SK-N-SH (cell line): Measurements from ENCODE around the gene PTPRG. TPM values are rescaled to one million over a fixed set of nuclear protein-coding genes. Genes with fewer than 3 reads are reported as not detected.

Experiments
- CTCF ChIA-PET: fragments of 300-600, 350-600 bp; formaldehyde crosslinking; extraction: SDS; loops from one replicate; lab custom pipeline; 2021; lab: Yijun Ruan, JAX
- POLR2A ChIA-PET: fragments of 350-600 bp; sonication (Branson Sonifier 250); formaldehyde crosslinking; extraction: SDS; loops from one replicate; lab custom pipeline; 2020; ENCODE audit warnings: antibody characterized with exemption, inconsistent platforms; lab: Yijun Ruan, JAX
- DNase-seq: peaks from one replicate; pipeline ENCODE4 v3.0.0; 2012
- H2AFZ ChIP-seq: fragments of 200-600 bp; sonication (generic); 2 replicates; pipeline ENCODE4 v1.8.1; 2016; ENCODE audit warnings: antibody characterized with exemption, mild to moderate bottlenecking, low read depth
- H3F3A ChIP-seq: fragments of 200-600 bp; sonication (generic); replicated peaks from 2 replicates; pipeline ENCODE3; 2016; ENCODE audit warnings: antibody characterized with exemption, mild to moderate bottlenecking; ENCODE audit not compliant: insufficient read depth
- H3K27ac ChIP-seq, 2 experiments: fragments of 200-500 bp in 1 of 2; fragments of 200-600 bp in 1 of 2; sonication (Bioruptor generic) in 1 of 2; sonication (generic), shearing (Covaris generic) in 1 of 2; 2 replicates each; pipeline versions ENCODE4 v1.5.1 to v1.6.1; 2014 to 2016; ENCODE audit warnings: low read depth in 2 of 2, inconsistent platforms in 1 of 2, low read length in 1 of 2, mild to moderate bottlenecking in 1 of 2, mixed read lengths in 1 of 2
- H3K27me3 ChIP-seq: fragments of 200-600 bp; sonication (generic), shearing (Covaris generic); 2 replicates; pipeline ENCODE4 v1.6.1; 2016; ENCODE audit warnings: mixed run types; ENCODE audit not compliant: insufficient read depth
- H3K36me3 ChIP-seq, 2 experiments: fragments of 200-500 bp in 1 of 2; fragments of 200-600 bp in 1 of 2; sonication (Bioruptor generic) in 1 of 2; sonication (generic) in 1 of 2; replicated peaks in 1 of 2; 2 replicates each; pipeline versions ENCODE3 to v1.5.1; 2014 to 2016; ENCODE audit warnings: low read length in 1 of 2, mild to moderate bottlenecking in 1 of 2; ENCODE audit not compliant: insufficient read depth in 2 of 2, control insufficient read depth in 1 of 2
- H3K4me1 ChIP-seq, 2 experiments: fragments of 200-500 bp in 1 of 2; fragments of 200-600 bp in 1 of 2; sonication (Bioruptor generic) in 1 of 2; sonication (generic), shearing (Covaris generic) in 1 of 2; 2 replicates each; pipeline versions ENCODE4 v1.5.1 to v1.6.1; 2014 to 2016; ENCODE audit warnings: low read depth in 1 of 2, low read length in 1 of 2, mixed run types in 1 of 2; ENCODE audit not compliant: insufficient read depth in 2 of 2, control insufficient read depth in 1 of 2
- H3K4me2 ChIP-seq: fragments of 200-600 bp; sonication (generic), shearing (Covaris generic); 2 replicates; pipeline ENCODE4 v1.6.1; 2017; ENCODE audit warnings: mixed run types
- H3K4me3 ChIP-seq, 2 experiments: fragments of 200-500 bp in 1 of 2; fragments of 200-600 bp in 1 of 2; sonication (Bioruptor generic) in 1 of 2; sonication (generic), shearing (Covaris generic) in 1 of 2; 2 replicates each; pipeline versions ENCODE4 v1.5.1 to v1.8.1; 2014 to 2016; ENCODE audit warnings: low read depth in 2 of 2, inconsistent platforms in 1 of 2, low read length in 1 of 2, mild to moderate bottlenecking in 1 of 2, mixed read lengths in 1 of 2, moderate library complexity in 1 of 2
- H3K79me2 ChIP-seq: fragments of 200-600 bp; sonication (generic); 2 replicates; pipeline ENCODE4 v1.8.1; 2017; ENCODE audit warnings: mild to moderate bottlenecking; ENCODE audit not compliant: insufficient read depth
- H3K9ac ChIP-seq: fragments of 200-600 bp; sonication (generic); 2 replicates; pipeline ENCODE4 v1.6.1; 2017; ENCODE audit warnings: mixed run types
- H3K9me2 ChIP-seq: fragments of 200-600 bp; sonication (generic); 2 replicates; pipeline ENCODE4 v1.6.1; 2017; ENCODE audit warnings: mixed run types
- H3K9me3 ChIP-seq: fragments of 200-600 bp; sonication (generic); 2 replicates; pipeline ENCODE4 v1.6.1; 2017; ENCODE audit warnings: mixed run types, mild to moderate bottlenecking, moderate library complexity
- H4K20me1 ChIP-seq: fragments of 200-600 bp; sonication (generic); 2 replicates; pipeline ENCODE4 v1.6.1; 2017; ENCODE audit warnings: mild to moderate bottlenecking, mixed run types; ENCODE audit not compliant: insufficient read depth
- CHD2 ChIP-seq: fragments of 150-350 bp; IDR thresholded peaks from 2 replicates; pipeline ENCODE4 v1.6.1; 2018; ENCODE audit warnings: low read length; ENCODE audit not compliant: partially characterized antibody
- ELF1 ChIP-seq: IDR thresholded peaks from 2 replicates; pipeline ENCODE4 v1.4.0; 2012
- FOSL2 ChIP-seq: IDR thresholded peaks from 2 replicates; pipeline ENCODE4 v1.4.0; 2012; ENCODE audit warnings: low read depth, mild to moderate bottlenecking, moderate library complexity, borderline replicate concordance
- FOXM1 ChIP-seq: IDR thresholded peaks from 2 replicates; pipeline ENCODE4 v1.4.0; 2012; ENCODE audit warnings: low read depth, mild to moderate bottlenecking
- JUND ChIP-seq: IDR thresholded peaks from 2 replicates; pipeline ENCODE4 v1.4.0; 2012
- MEF2A ChIP-seq: IDR thresholded peaks from 2 replicates; pipeline ENCODE4 v1.4.0; 2012; ENCODE audit warnings: low read depth, borderline replicate concordance
- NFIC ChIP-seq: IDR thresholded peaks from 2 replicates; pipeline ENCODE4 v1.4.0; 2012; ENCODE audit warnings: borderline replicate concordance
- POLR2AphosphoS5 ChIP-seq: IDR thresholded peaks from 2 replicates; pipeline ENCODE4 v1.6.1; 2012; ENCODE audit warnings: low read depth, low read length
- RAD21 ChIP-seq: IDR thresholded peaks from 2 replicates; pipeline ENCODE4 v1.6.1; 2012; ENCODE audit warnings: mild to moderate bottlenecking, low read length
- RCOR1 ChIP-seq: fragments of 150-350 bp; IDR thresholded peaks from 2 replicates; pipeline ENCODE4 v1.6.1; 2017; ENCODE audit warnings: antibody characterized with exemption, low read length
- RXRA ChIP-seq: IDR thresholded peaks from 2 replicates; pipeline ENCODE4 v1.4.0; 2012; ENCODE audit warnings: low read depth, mild to moderate bottlenecking, borderline replicate concordance
- SMC3 ChIP-seq: IDR thresholded peaks from 2 replicates; pipeline ENCODE4 v1.6.1; 2012; ENCODE audit warnings: low read depth, low read length, improper control_type of control experiment
- WGBS: methylation state at CpG from one replicate; pipeline ENCODE4 v1.1.6; 2017; ENCODE audit warnings: low lambda C conversion rate; 5-methylcytosine and 5-hydroxymethylcytosine counted together
- polyA plus RNA-seq, 3 experiments: library from polyadenylated mRNA; depleted of rRNA; stranded (reverse); fragments of >200 nt; gene quantifications; 2 replicates each; pipeline ENCODE4 v1.2.3, GENCODE V29; 2012
- TF ChIP-seq, protein P1 (sequence below): fragments of 200-600 bp; sonication (generic); IDR thresholded peaks from 2 replicates; pipeline ENCODE4 v1.6.1; 2017; ENCODE audit warnings: antibody characterized with exemption, mild to moderate bottlenecking, moderate library complexity
- TF ChIP-seq, protein P2 (sequence below): IDR thresholded peaks from 2 replicates; pipeline ENCODE4 v1.4.0; 2012; ENCODE audit warnings: low read depth, borderline replicate concordance
- TF ChIP-seq, protein P3 (sequence below): IDR thresholded peaks from 2 replicates; pipeline ENCODE4 v1.6.1; 2012; ENCODE audit warnings: mild to moderate bottlenecking, low read depth, low read length, moderate library complexity

PTPRG gene
- polyA plus RNA-seq, 1 of the 3 experiments (the other 2 are of a cell fraction): 14.1 TPM

DNA sequence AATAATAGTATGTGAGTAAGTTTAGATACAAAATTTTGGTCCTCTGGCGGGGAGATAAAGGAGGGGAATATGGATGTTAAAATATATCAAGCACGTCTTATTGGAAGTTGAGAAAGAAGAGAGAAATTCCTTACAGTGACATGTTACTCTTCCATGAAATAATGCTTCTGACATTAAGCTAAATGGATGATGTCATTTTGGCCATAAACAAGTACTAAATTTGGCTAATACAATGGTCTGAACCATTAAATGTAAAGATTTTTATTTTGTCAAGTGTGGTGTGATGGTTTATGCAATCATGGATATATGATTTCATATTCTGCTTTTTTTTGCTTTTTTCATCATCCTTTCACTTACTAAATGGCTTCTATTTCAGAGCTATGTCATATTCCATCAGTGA lies 406.6 kb downstream of the PTPRG start:
- H3K27ac ChIP-seq: no peak overlapping the region
- H3K36me3 ChIP-seq: no peaks in the 10 kb centered on the region
- no peak overlapping the region for H3K4me3 ChIP-seq
- CTCF ChIA-PET: interaction anchor here (1.2 kb wide), 1 partner anchor 31 kb away, joined by 4 read pairs; no protein-coding TSS in a partner anchor
- H3K79me2 ChIP-seq: peaks cover 12% of the 10 kb centered on the region
- H3K4me2 ChIP-seq: no peak overlapping the region
- no peaks in the 10 kb centered on the region for H3F3A ChIP-seq
- H3K9me2 ChIP-seq: no peaks in the 10 kb centered on the region
- no peaks in the 10 kb centered on the region for H3K27me3 ChIP-seq
- no peak for DNase-seq
- TF ChIP-seq RCOR1 (no peak), MEF2A (no peak), RXRA (no peak), JUND (no peak), NFIC (no peak), POLR2AphosphoS5 (no peak), FOXM1 (no peak), SMC3 (no peak), ELF1 (no peak)
- TF ChIP-seq, protein P1, sequence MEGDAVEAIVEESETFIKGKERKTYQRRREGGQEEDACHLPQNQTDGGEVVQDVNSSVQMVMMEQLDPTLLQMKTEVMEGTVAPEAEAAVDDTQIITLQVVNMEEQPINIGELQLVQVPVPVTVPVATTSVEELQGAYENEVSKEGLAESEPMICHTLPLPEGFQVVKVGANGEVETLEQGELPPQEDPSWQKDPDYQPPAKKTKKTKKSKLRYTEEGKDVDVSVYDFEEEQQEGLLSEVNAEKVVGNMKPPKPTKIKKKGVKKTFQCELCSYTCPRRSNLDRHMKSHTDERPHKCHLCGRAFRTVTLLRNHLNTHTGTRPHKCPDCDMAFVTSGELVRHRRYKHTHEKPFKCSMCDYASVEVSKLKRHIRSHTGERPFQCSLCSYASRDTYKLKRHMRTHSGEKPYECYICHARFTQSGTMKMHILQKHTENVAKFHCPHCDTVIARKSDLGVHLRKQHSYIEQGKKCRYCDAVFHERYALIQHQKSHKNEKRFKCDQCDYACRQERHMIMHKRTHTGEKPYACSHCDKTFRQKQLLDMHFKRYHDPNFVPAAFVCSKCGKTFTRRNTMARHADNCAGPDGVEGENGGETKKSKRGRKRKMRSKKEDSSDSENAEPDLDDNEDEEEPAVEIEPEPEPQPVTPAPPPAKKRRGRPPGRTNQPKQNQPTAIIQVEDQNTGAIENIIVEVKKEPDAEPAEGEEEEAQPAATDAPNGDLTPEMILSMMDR: no peak
- TF ChIP-seq, protein P2, sequence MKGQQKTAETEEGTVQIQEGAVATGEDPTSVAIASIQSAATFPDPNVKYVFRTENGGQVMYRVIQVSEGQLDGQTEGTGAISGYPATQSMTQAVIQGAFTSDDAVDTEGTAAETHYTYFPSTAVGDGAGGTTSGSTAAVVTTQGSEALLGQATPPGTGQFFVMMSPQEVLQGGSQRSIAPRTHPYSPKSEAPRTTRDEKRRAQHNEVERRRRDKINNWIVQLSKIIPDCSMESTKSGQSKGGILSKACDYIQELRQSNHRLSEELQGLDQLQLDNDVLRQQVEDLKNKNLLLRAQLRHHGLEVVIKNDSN: no peak
- TF ChIP-seq, protein P3, sequence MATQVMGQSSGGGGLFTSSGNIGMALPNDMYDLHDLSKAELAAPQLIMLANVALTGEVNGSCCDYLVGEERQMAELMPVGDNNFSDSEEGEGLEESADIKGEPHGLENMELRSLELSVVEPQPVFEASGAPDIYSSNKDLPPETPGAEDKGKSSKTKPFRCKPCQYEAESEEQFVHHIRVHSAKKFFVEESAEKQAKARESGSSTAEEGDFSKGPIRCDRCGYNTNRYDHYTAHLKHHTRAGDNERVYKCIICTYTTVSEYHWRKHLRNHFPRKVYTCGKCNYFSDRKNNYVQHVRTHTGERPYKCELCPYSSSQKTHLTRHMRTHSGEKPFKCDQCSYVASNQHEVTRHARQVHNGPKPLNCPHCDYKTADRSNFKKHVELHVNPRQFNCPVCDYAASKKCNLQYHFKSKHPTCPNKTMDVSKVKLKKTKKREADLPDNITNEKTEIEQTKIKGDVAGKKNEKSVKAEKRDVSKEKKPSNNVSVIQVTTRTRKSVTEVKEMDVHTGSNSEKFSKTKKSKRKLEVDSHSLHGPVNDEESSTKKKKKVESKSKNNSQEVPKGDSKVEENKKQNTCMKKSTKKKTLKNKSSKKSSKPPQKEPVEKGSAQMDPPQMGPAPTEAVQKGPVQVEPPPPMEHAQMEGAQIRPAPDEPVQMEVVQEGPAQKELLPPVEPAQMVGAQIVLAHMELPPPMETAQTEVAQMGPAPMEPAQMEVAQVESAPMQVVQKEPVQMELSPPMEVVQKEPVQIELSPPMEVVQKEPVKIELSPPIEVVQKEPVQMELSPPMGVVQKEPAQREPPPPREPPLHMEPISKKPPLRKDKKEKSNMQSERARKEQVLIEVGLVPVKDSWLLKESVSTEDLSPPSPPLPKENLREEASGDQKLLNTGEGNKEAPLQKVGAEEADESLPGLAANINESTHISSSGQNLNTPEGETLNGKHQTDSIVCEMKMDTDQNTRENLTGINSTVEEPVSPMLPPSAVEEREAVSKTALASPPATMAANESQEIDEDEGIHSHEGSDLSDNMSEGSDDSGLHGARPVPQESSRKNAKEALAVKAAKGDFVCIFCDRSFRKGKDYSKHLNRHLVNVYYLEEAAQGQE: no peak
- TF ChIP-seq, all 33 proteins: peak for 0
- Histone ChIP-seq H2AFZ (no peak overlapping the region), H3K9me3 (no peaks in the 10 kb centered on the region), H3K4me1 (peaks cover 0 to 15% of the 10 kb centered on the region in 2 experiments; a peak in 1 of 4 replicates), H4K20me1 (no peaks in the 10 kb centered on the region), H3K9ac (no peak overlapping the region)
- WGBS: 95% methylated on average over 2 of the region's 2 CpGs
- POLR2A ChIA-PET: no interaction called here

DNA sequence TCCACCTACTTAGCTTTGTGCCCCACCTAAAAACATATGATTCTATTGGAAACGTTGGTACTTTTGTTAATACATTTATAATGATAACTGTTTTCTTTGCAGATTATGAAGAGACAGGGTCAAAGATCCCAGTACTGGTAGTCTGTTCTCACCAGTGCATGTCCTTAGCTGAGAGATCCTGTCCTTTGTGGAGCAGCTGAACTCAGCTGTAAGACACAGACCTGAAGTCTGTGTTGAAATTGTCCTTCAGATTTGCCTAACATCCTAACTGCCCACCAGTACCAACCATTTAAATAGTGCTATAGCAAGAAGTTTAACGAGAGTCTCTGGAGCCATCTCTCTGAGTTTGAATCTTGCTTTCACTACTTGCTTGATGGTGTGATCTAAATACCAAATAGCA lies 413.3 kb downstream of the PTPRG start:
- H3K4me2 ChIP-seq: no peak overlapping the region
- H2AFZ ChIP-seq: no peak overlapping the region
- CTCF ChIA-PET: no interaction called here
- H3K27ac ChIP-seq: no peak overlapping the region
- DNase-seq: no peak
- H3K9me3 ChIP-seq: no peaks in the 10 kb centered on the region
- H4K20me1 ChIP-seq: no peaks in the 10 kb centered on the region
- H3K36me3 ChIP-seq: no peaks in the 10 kb centered on the region
- 0 out of 2 replicates have a peak, but pooled peaks cover 8% of the 10 kb centered on the region for H3K79me2 ChIP-seq
- no peaks in the 10 kb centered on the region for H3K9me2 ChIP-seq
- TF ChIP-seq RAD21: no peak
- no peak for TF ChIP-seq FOSL2
- TF ChIP-seq CHD2: no peak
- no peak for TF ChIP-seq SMC3
- no peak for TF ChIP-seq POLR2AphosphoS5
- POLR2A ChIA-PET: no interaction called here
- no peak overlapping the region for H3K9ac ChIP-seq
- H3K27me3 ChIP-seq: no peaks in the 10 kb centered on the region
- H3F3A ChIP-seq: no peaks in the 10 kb centered on the region
- no peak overlapping the region for H3K4me3 ChIP-seq
- no peaks in the 10 kb centered on the region for H3K4me1 ChIP-seq
- 81% methylated on average over 2 of the region's 2 CpGs for WGBS
